NCI-H526 treated with DMSO at 0.1 percent for 48 hours (cell line): ENCODE measurements around the gene MYPOP.
"Not testable (repeated sequence)": the region's sequence is repeated elsewhere in the genome, so short reads cannot be mapped to it uniquely, and the experiment has no call there.

ENCODE experiments used
- DNase-seq: peaks from one replicate; lab custom pipeline; 2025; lab: John Stamatoyannopoulos, UW

The MYPOP gene

GRCh38 chr19:45883881-45884681 is 18.3 kb downstream of the MYPOP start:
- DNase-seq = no peak

GRCh38 chr19:45883586-45883880 is 18.9 kb downstream of the MYPOP start:
- no peak for DNase-seq

- peak; percentile 65 for DNase-seq
These were observed 19.5 kb downstream of the MYPOP start for GRCh38 chr19:45882652-45883585.

- DNase-seq = peak; percentile 28
These were observed 20.4 kb downstream of the MYPOP start for GRCh38 chr19:45881909-45882528.

- DNase-seq = no peak
These were observed 21.1 kb downstream of the MYPOP start for GRCh38 chr19:45881082-45881908.

GRCh38 chr19:45879971-45880370 is 22.4 kb downstream of the MYPOP start:
- no peak for DNase-seq

- DNase-seq = no peak
These were observed 23.4 kb downstream of the MYPOP start for GRCh38 chr19:45879055-45879454.

- DNase-seq = no peak
These were observed 24.2 kb downstream of the MYPOP start for GRCh38 chr19:45878043-45878794.

- no peak for DNase-seq
These were observed 25.8 kb downstream of the MYPOP start for GRCh38 chr19:45876411-45877197.

- no peak for DNase-seq
These were observed 26.3 kb downstream of the MYPOP start for GRCh38 chr19:45876161-45876410.

GRCh38 chr19:45874620-45874966 is 27.8 kb downstream of the MYPOP start:
- no peak for DNase-seq

- no peak for DNase-seq
These were observed 29.1 kb downstream of the MYPOP start for GRCh38 chr19:45873219-45873772.

GRCh38 chr19:45872095-45872919 is 30.1 kb downstream of the MYPOP start:
- DNase-seq = no peak

- DNase-seq = no peak
These were observed 31.6 kb downstream of the MYPOP start for GRCh38 chr19:45870798-45871197.

- DNase-seq = not testable (repeated sequence)
These were observed 35.2 kb downstream of the MYPOP start for GRCh38 chr19:45867241-45867640.

GRCh38 chr19:45866400-45867176 is 35.8 kb downstream of the MYPOP start:
- DNase-seq = no peak

- no peak for DNase-seq
These were observed 37.0 kb downstream of the MYPOP start for GRCh38 chr19:45865269-45865948.

- no peak for DNase-seq
These were observed 37.8 kb downstream of the MYPOP start for GRCh38 chr19:45864629-45865082.
